ENCODE results near the gene SLCO4C1.

GRCh38 chr5:102306121-102306520 lies 10.0 kb upstream of the SLCO4C1 start:
- TF ChIP-seq, protein P1, sequence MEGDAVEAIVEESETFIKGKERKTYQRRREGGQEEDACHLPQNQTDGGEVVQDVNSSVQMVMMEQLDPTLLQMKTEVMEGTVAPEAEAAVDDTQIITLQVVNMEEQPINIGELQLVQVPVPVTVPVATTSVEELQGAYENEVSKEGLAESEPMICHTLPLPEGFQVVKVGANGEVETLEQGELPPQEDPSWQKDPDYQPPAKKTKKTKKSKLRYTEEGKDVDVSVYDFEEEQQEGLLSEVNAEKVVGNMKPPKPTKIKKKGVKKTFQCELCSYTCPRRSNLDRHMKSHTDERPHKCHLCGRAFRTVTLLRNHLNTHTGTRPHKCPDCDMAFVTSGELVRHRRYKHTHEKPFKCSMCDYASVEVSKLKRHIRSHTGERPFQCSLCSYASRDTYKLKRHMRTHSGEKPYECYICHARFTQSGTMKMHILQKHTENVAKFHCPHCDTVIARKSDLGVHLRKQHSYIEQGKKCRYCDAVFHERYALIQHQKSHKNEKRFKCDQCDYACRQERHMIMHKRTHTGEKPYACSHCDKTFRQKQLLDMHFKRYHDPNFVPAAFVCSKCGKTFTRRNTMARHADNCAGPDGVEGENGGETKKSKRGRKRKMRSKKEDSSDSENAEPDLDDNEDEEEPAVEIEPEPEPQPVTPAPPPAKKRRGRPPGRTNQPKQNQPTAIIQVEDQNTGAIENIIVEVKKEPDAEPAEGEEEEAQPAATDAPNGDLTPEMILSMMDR (IDR thresholded peaks at IDR 0.05), result no peak
- TF ChIP-seq EZH2phosphoT487 (IDR thresholded peaks at IDR 0.05) (no peak), EZH2 (IDR thresholded peaks at IDR 0.05) (no peak)
